GM23248 (cell line): ENCODE measurements around the gene SURF6.

Source experiments
- EZH2 ChIP-seq: fragments of 200-600 bp; sonication (generic); IDR thresholded peaks from 2 replicates; pipeline ENCODE4 v1.6.1; 2018; ENCODE audit warnings: antibody characterized with exemption, mild to moderate bottlenecking; ENCODE audit not compliant: insufficient read depth, poor library complexity, severe bottlenecking
- EZH2phosphoT487 ChIP-seq: fragments of 200-600 bp; sonication (generic); IDR thresholded peaks from 2 replicates; pipeline ENCODE4 v1.6.1; 2018; ENCODE audit warnings: antibody characterized with exemption, moderate library complexity, mild to moderate bottlenecking, low read depth; ENCODE audit not compliant: insufficient read depth

- TF ChIP-seq EZH2phosphoT487 (no peak), EZH2 (no peak)
Observed at GRCh38 chr9:133360400-133361393, 24.7 kb upstream of the SURF6 start.
